Gastrocnemius medialis (tissue), 4 donors: ENCODE data around the gene EFNA5. TPM values are rescaled to one million over a fixed set of nuclear protein-coding genes. Genes with fewer than 3 reads are reported as not detected.

Experiments used
- ATAC-seq, 2 donors: fragments of 150-250 bp; one replicate each; pipeline ENCODE4 v1.9.1; 2016
- DNase-seq, 2 donors: peaks; one replicate each; pipeline ENCODE4 v3.0.0-alpha.2; 2019
- H3K27ac ChIP-seq, 4 donors: fragments of 200-600 bp; sonication (generic); 1 replicate in 1 of 4; 2 replicates in 3 of 4; pipeline ENCODE4 v1.5.1; 2016 to 2018; ENCODE audit warnings: mild to moderate bottlenecking in 2 of 4, moderate library complexity in 1 of 4
- H3K27me3 ChIP-seq, 3 donors: fragments of 200-600 bp; sonication (generic) in 2 of 3; 1 replicate in 1 of 3; 2 replicates in 2 of 3; pipeline versions ENCODE4 v1.5.1 to v1.6.0; 2016 to 2019; ENCODE audit warnings: mild to moderate bottlenecking in 1 of 3, moderate library complexity in 1 of 3
- H3K36me3 ChIP-seq, 2 donors: fragments of 200-600 bp; sonication (generic) in 1 of 2; one replicate each; pipeline ENCODE4 v1.5.1; 2017 to 2018
- H3K4me1 ChIP-seq, 2 donors: fragments of 200-600 bp; sonication (generic) in 1 of 2; one replicate each; pipeline ENCODE4 v1.5.1; 2016 to 2017; ENCODE audit warnings: mild to moderate bottlenecking in 2 of 2
- H3K4me3 ChIP-seq, 4 donors: fragments of 200-600 bp; sonication (generic) in 3 of 4; 1 replicate in 1 of 4; 2 replicates in 3 of 4; pipeline ENCODE4 v1.5.1; 2016 to 2019; ENCODE audit warnings: mild to moderate bottlenecking in 2 of 4
- H3K9me3 ChIP-seq, 3 donors: fragments of 200-600 bp; sonication (generic) in 2 of 3; 1 replicate in 1 of 3; 2 replicates in 2 of 3; pipeline ENCODE4 v1.5.1; 2016 to 2019
- CTCF ChIP-seq, 5 experiments: fragments of 450-650 bp in 3 of 5; fragments of 200-600 bp in 2 of 5; sonication (generic) in 2 of 5; IDR thresholded peaks in 4 of 5; conservative IDR thresholded peaks in 1 of 5; 1 replicate in 4 of 5; 2 replicates in 1 of 5; pipeline ENCODE4 v1.5.1; 2016 to 2019; ENCODE audit warnings: antibody characterized with exemption in 5 of 5, mild to moderate bottlenecking in 3 of 5, moderate library complexity in 3 of 5
- POLR2A ChIP-seq, 2 donors: fragments of 450-650 bp; IDR thresholded peaks; one replicate each; pipeline ENCODE4 v1.6.1; 2017; ENCODE audit warnings: antibody characterized with exemption in 2 of 2, mild to moderate bottlenecking in 2 of 2, moderate library complexity in 2 of 2
- in situ Hi-C, 4 donors: fragments of 200-750 bp; cut with MboI; loops; one replicate each; pipeline versions ENCODE4 v1.15.0 to v1.8.0; 2017; ENCODE audit warnings: low sequenced_read_pairs in 4 of 4
- intact Hi-C: fragments of 100-400 bp; cut with DNase I; formaldehyde crosslinking; loops from one replicate; pipeline ENCODE4 v1.15.1; 2023; ENCODE audit warnings: low total_unique reads
- total RNA-seq, 4 donors: library from RNA; depleted of rRNA; stranded (reverse); fragments of >200 nt; gene quantifications; one replicate each; pipeline versions ENCODE4 v1.1.0 to v1.2.3, GENCODE V29; 2016

EFNA5 gene
- total RNA-seq, 4 donors from 2014 or later, result 0.15 to 0.62 (median 0.20) TPM; not detected in 1

GRCh38 chr5:107624235-107624634 lies 46.5 kb downstream of the EFNA5 start:
- no peak for TF ChIP-seq POLR2A (IDR thresholded peaks at IDR 0.05)
- TF ChIP-seq CTCF (IDR thresholded peaks at IDR 0.05 in 4 of 5, conservative IDR thresholded peaks at IDR 0.05 in 1 of 5), result no peak
- in situ Hi-C loops (no loop called here), intact Hi-C loops (no loop called here)
- Histone ChIP-seq H3K27me3 (no peaks in the 10 kb centered on the region), H3K4me3 (no peak overlapping the region), H3K9me3 (no peaks in the 10 kb centered on the region), H3K27ac (no peak overlapping the region), H3K4me1 (no peaks in the 10 kb centered on the region), H3K36me3 (no peaks in the 10 kb centered on the region)
- DNase-seq, result no peak
- ATAC-seq, result no peak

GRCh38 chr5:107621089-107621488 lies 49.6 kb downstream of the EFNA5 start:
- Histone ChIP-seq H3K36me3 (no peaks in the 10 kb centered on the region), H3K27ac (no peak overlapping the region), H3K4me3 (no peak overlapping the region), H3K4me1 (no peaks in the 10 kb centered on the region), H3K9me3 (no peaks in the 10 kb centered on the region), H3K27me3 (no peaks in the 10 kb centered on the region)
- intact Hi-C loops, result no loop called here
- DNase-seq (no peak), ATAC-seq (no peak)
- TF ChIP-seq POLR2A (IDR thresholded peaks at IDR 0.05), result no peak
- TF ChIP-seq CTCF (IDR thresholded peaks at IDR 0.05 in 4 of 5, conservative IDR thresholded peaks at IDR 0.05 in 1 of 5), result no peak
- in situ Hi-C loops, result no loop called here

GRCh38 chr5:107619781-107620180 lies 51.0 kb downstream of the EFNA5 start:
- H3K27me3 ChIP-seq, result no peaks in the 10 kb centered on the region
- TF ChIP-seq POLR2A (IDR thresholded peaks at IDR 0.05) (no peak), CTCF (IDR thresholded peaks at IDR 0.05 in 4 of 5, conservative IDR thresholded peaks at IDR 0.05 in 1 of 5) (no peak)
- intact Hi-C loops, result no loop called here
- DNase-seq (no peak), ATAC-seq (no peak)
- H3K27ac ChIP-seq, result no peak overlapping the region
- H3K9me3 ChIP-seq, result no peaks in the 10 kb centered on the region
- no peaks in the 10 kb centered on the region for H3K4me1 ChIP-seq
- no peaks in the 10 kb centered on the region for H3K36me3 ChIP-seq
- in situ Hi-C loops, result no loop called here
- no peak overlapping the region for H3K4me3 ChIP-seq

- DNase-seq (no peak), ATAC-seq (no peak)
- Histone ChIP-seq H3K4me3 (no peak overlapping the region), H3K9me3 (no peaks in the 10 kb centered on the region), H3K4me1 (no peaks in the 10 kb centered on the region), H3K36me3 (no peaks in the 10 kb centered on the region), H3K27ac (no peak overlapping the region), H3K27me3 (no peaks in the 10 kb centered on the region)
- intact Hi-C loops (no loop called here), in situ Hi-C loops (no loop called here)
- TF ChIP-seq POLR2A (IDR thresholded peaks at IDR 0.05) (no peak), CTCF (IDR thresholded peaks at IDR 0.05 in 4 of 5, conservative IDR thresholded peaks at IDR 0.05 in 1 of 5) (no peak)
Observed at GRCh38 chr5:107618242-107618641, 52.5 kb downstream of the EFNA5 start.

- Histone ChIP-seq H3K4me3 (no peak overlapping the region), H3K27ac (no peak overlapping the region), H3K36me3 (no peaks in the 10 kb centered on the region), H3K9me3 (no peaks in the 10 kb centered on the region), H3K27me3 (no peaks in the 10 kb centered on the region), H3K4me1 (no peaks in the 10 kb centered on the region)
- in situ Hi-C loops (no loop called here), intact Hi-C loops (no loop called here)
- DNase-seq, result no peak
- no peak for ATAC-seq
- TF ChIP-seq CTCF (IDR thresholded peaks at IDR 0.05 in 4 of 5, conservative IDR thresholded peaks at IDR 0.05 in 1 of 5), result no peak
- no peak for TF ChIP-seq POLR2A (IDR thresholded peaks at IDR 0.05)
Observed at GRCh38 chr5:107617052-107617451, 53.7 kb downstream of the EFNA5 start.
